ENCODE measurements around the gene BFSP1. TPM values are rescaled to one million over a fixed set of nuclear protein-coding genes. Genes with fewer than 3 reads are reported as not detected.

BFSP1 gene
- total RNA-seq, 1 donor from 2014 or later, result 0.80 TPM

DNA sequence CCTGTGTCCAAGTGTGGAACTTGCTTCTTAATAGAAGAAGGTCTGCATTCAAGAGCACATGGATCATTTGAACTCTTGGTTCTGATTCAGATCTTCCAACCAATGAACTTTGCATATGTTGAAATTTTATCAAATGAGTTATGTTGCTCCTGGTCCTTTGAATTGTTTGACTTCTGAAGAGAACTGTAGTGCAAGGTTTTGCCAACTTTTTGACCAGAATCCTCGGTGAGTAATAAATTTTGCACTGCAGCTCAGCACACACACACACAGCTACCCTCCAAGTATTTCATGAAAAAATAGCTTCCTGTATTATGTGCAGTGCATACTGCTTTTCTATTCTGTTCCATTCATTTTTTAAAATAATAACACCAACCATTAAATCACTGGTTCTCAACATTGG is 67.5 kb downstream of the BFSP1 start:
- peaks cover 17% of the 10 kb centered on the region for H3K4me1 Mint-ChIP-seq (ENCODE audit: low read depth)
- no peaks in the 10 kb centered on the region for H3K36me3 Mint-ChIP-seq (ENCODE audit: low read depth)
- no peak overlapping the region for H3K27ac Mint-ChIP-seq
- intact Hi-C loops (cut with micrococcal nuclease), result no loop called here
- H3K9me3 Mint-ChIP-seq, result peaks cover 13% of the 10 kb centered on the region
- H3K27me3 Mint-ChIP-seq (ENCODE audit: insufficient read depth), result peaks cover 12% of the 10 kb centered on the region
- H3K4me3 Mint-ChIP-seq, result no peak overlapping the region
- no peak for DNase-seq (ENCODE audit: low spot score)

DNA sequence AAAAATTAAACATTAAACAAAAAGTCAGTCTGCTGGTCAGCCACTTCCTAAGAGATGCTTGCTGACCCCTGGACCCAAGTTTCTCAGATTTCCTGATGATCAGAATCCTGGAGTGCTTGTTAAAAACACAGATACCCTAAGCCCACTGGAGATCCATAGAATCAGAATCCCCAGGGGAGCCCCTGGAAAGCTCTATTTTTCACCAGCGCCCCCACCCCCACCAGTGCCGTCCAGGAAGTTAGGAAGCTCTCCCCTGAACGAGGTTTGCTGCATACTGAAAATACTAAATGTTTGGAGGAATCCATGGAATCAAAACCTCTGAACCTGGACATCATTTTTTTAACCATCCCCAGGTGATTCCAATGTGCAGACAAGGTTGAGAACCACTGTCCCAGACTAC is 69.2 kb downstream of the BFSP1 start:
- peaks cover 17% of the 10 kb centered on the region for H3K4me1 Mint-ChIP-seq (ENCODE audit: low read depth)
- no peak for DNase-seq (ENCODE audit: low spot score)

DNA sequence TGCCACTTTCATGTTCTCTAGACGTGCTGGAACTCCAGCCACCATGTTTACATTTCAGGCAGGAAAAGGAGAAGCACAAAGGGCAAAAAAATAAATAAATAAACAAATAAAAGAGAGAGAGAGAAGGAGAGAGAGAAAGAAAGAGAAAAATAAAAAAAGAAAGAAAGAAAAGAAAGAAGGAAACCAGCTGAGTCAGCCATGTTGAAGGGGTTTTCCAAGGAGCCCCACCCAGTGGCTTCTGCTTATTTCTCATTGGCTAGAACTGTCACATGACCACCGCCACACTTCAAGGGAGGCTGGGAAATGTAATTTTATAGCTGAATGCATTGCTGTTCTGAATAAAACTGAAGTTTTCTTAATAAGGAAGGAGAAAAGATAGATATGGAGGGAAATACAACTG is 71.1 kb downstream of the BFSP1 start:
- H3K27ac Mint-ChIP-seq, result no peak overlapping the region
- peaks cover 17% of the 10 kb centered on the region for H3K4me1 Mint-ChIP-seq (ENCODE audit: low read depth)
- H3K27me3 Mint-ChIP-seq (ENCODE audit: insufficient read depth), result peaks cover 11% of the 10 kb centered on the region
- H3K9me3 Mint-ChIP-seq, result peaks cover 13% of the 10 kb centered on the region
- DNase-seq (ENCODE audit: low spot score), result no peak
- intact Hi-C loops (cut with micrococcal nuclease), result no loop called here
- H3K36me3 Mint-ChIP-seq (ENCODE audit: low read depth), result no peaks in the 10 kb centered on the region
- H3K4me3 Mint-ChIP-seq, result no peak overlapping the region

More for the DNA sequence above, 69.2 kb downstream of the BFSP1 start:
- Mint-ChIP-seq H3K4me3 (no peak overlapping the region), H3K27ac (no peak overlapping the region), H3K9me3 (peaks cover 13% of the 10 kb centered on the region), H3K36me3 (ENCODE audit: low read depth) (no peaks in the 10 kb centered on the region), H3K27me3 (ENCODE audit: insufficient read depth) (peaks cover 14% of the 10 kb centered on the region)
- intact Hi-C loops (cut with micrococcal nuclease), result no loop called here

DNA sequence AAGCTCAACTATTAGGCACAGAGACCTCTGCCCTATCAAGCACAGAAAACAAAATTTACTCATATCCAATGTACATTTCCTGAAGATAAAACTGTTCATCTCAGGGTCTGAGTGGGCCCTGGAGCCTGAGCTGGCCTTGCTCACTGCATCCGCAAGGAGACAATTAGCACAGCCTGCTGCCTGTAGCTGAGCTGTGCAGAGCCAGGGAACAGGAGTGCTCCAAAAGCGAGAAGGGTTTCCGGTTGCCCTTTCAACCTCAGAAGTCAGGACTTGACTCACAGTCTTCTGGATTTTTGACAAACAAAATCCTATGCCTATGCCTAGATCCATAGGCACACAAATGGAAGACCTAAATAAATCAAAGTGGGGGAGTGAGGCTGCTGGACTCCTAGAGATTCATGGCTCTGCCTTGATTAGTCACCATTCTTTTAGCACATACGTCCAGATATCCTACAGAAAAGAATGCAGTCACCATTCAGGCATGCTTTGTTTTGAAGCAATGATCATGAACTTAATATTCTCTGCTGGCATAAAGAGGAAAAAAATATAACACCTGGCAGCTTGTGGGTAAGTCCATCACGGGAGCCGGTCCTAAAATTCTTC is 73.5 kb downstream of the BFSP1 start:
- no peak for DNase-seq (ENCODE audit: low spot score)
- Mint-ChIP-seq H3K4me3 (no peak overlapping the region), H3K27ac (no peak overlapping the region), H3K36me3 (ENCODE audit: low read depth) (no peaks in the 10 kb centered on the region), H3K9me3 (peaks cover 13% of the 10 kb centered on the region), H3K27me3 (ENCODE audit: insufficient read depth) (peaks cover 8% of the 10 kb centered on the region), H3K4me1 (ENCODE audit: low read depth) (peaks cover 17% of the 10 kb centered on the region)
- intact Hi-C loops (cut with micrococcal nuclease), result no loop called here

DNA sequence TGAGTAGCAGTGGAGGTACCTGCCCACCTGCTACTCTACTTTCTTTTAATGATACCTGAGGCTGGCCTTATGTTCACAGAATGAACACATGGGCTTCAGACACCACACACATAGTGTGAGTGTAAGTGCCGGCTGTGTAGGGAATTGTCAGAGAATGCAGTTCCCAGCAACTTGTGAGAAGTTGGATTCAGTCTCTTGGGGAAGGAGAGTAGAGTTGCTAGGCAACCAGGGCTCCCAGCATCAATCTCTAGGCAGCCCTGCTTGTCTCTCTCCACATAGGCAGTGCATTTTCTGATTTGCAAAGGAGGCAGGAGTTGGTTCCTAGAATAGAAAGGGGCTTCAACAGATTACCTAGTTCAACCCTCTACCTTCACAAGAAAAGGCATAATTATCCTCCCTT is 74.1 kb downstream of the BFSP1 start:
- DNase-seq (ENCODE audit: low spot score), result no peak
- Mint-ChIP-seq H3K27me3 (ENCODE audit: insufficient read depth) (peaks cover 12% of the 10 kb centered on the region), H3K4me3 (no peak overlapping the region), H3K36me3 (ENCODE audit: low read depth) (no peaks in the 10 kb centered on the region), H3K27ac (no peak overlapping the region), H3K4me1 (ENCODE audit: low read depth) (peaks cover 17% of the 10 kb centered on the region), H3K9me3 (peaks cover 13% of the 10 kb centered on the region)
- intact Hi-C loops (cut with micrococcal nuclease), result no loop called here

DNA sequence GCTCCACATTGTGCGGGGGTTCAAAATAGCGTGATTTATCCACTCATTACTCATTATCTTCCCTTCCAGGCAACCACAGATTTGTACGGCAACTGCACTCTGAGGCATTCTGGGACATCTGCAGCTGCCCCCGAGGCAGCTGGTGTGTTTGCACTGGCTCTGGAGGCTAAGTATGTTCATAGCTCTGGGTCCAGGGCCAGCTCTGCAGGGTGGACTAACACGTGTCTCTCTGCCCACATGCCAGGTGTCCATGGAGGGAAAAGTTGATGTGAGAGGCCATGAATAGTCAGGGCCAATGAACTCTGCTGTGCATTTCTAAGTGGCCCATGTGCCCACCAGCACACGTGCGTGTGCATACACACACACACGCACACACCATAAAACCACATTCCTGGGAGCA is 74.9 kb downstream of the BFSP1 start:
- Mint-ChIP-seq H3K4me3 (no peak overlapping the region), H3K27me3 (ENCODE audit: insufficient read depth) (peaks cover 11% of the 10 kb centered on the region), H3K27ac (no peak overlapping the region), H3K36me3 (ENCODE audit: low read depth) (no peaks in the 10 kb centered on the region), H3K4me1 (ENCODE audit: low read depth) (peaks cover 17% of the 10 kb centered on the region), H3K9me3 (peaks cover 13% of the 10 kb centered on the region)
- DNase-seq (ENCODE audit: low spot score), result no peak
- intact Hi-C loops (cut with micrococcal nuclease), result no loop called here

DNA sequence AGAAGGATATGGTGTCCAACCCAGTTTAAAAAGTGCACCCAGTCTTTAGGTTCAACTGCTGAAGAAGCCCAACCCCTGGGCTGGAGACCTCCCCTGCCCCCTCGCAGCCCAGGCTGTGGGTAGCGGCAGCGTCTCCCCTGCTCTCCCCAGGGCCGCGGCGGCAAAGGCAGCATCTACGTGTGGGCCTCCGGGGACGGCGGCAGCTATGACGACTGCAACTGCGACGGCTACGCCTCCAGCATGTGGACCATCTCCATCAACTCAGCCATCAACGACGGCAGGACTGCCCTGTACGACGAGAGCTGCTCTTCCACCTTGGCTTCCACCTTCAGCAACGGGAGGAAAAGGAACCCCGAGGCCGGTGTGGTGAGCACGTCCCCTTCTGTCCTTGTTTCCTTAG is 77.6 kb downstream of the BFSP1 start:
- Mint-ChIP-seq H3K9me3 (no peaks in the 10 kb centered on the region), H3K36me3 (ENCODE audit: low read depth) (no peaks in the 10 kb centered on the region), H3K4me1 (ENCODE audit: low read depth) (no peaks in the 10 kb centered on the region), H3K4me3 (no peak overlapping the region), H3K27me3 (ENCODE audit: insufficient read depth) (peaks cover 12% of the 10 kb centered on the region), H3K27ac (no peak overlapping the region)
- intact Hi-C loops (cut with micrococcal nuclease), result no loop called here
- no peak for DNase-seq (ENCODE audit: low spot score)

DNA sequence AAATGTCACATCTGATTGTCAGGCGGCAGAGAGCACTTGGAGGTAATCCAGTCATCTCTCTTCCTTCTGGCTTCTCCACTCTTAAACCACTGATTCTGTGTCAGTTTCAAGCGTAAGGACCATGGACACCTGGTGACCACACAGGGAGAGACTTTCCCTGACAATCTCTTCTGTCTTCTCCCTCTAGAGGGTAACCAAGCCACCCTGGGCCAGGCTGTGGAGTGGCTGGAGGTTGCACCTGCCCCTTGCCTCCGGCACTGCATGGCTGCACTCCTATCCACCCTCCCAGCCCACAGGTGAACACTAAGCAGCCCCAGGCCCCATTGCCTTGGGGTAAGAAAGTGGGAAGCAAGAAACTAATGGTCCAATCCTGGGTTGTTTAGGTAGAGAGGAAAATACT is 78.7 kb downstream of the BFSP1 start:
- H3K9me3 Mint-ChIP-seq, result no peaks in the 10 kb centered on the region
- no peak overlapping the region for H3K27ac Mint-ChIP-seq
- no peaks in the 10 kb centered on the region for H3K4me1 Mint-ChIP-seq (ENCODE audit: low read depth)
- intact Hi-C loops (cut with micrococcal nuclease), result no loop called here
- DNase-seq (ENCODE audit: low spot score), result no peak
- no peak overlapping the region for H3K4me3 Mint-ChIP-seq
- peaks cover 12% of the 10 kb centered on the region for H3K27me3 Mint-ChIP-seq (ENCODE audit: insufficient read depth)
- no peaks in the 10 kb centered on the region for H3K36me3 Mint-ChIP-seq (ENCODE audit: low read depth)

DNA sequence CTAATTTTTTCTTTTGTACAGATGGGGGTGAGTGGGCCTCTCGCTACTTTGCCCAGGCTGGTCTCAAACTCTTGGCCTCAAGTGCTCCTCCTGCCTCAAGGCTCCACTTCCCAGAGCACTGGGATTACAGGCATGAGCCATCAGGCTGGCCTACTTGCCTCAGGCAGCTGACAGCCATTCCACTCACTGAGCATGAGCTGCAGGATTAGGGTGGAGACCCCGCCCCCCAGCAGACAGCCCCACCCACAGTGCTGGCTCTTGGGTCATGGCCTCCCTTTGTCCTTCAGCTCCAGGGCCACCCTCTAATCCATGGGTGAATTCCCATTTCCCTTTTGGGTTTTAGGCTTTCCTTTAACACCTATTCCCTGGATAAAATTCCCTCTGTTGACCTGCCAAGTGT is 82.1 kb downstream of the BFSP1 start:
- Mint-ChIP-seq H3K4me1 (ENCODE audit: low read depth) (no peaks in the 10 kb centered on the region), H3K36me3 (ENCODE audit: low read depth) (no peaks in the 10 kb centered on the region), H3K9me3 (no peaks in the 10 kb centered on the region), H3K27ac (no peak overlapping the region), H3K27me3 (ENCODE audit: insufficient read depth) (peaks cover 12% of the 10 kb centered on the region), H3K4me3 (no peak overlapping the region)
- intact Hi-C loops (cut with micrococcal nuclease), result no loop called here
- no peak for DNase-seq (ENCODE audit: low spot score)

DNA sequence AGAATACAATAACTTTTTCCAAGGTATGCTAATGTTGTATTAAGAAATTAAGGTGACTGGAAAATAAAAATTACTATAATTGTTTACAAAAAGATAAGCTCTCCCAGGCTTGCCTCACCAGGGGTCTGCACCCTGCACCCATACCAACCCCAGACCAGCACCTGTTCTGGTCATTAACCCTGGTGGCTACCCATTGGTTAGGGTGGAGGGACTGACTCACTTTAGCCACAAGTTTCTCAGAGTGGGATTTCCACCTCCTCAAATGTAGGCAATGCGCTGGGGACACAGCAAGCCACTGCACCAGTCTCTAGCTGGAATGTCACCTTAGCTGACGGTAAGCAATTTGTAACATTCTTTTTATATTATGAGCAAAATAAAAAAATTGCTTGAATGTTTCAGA is 83.1 kb downstream of the BFSP1 start:
- no peak overlapping the region for H3K4me3 Mint-ChIP-seq
- H3K27me3 Mint-ChIP-seq (ENCODE audit: insufficient read depth), result peaks cover 14% of the 10 kb centered on the region
- no peaks in the 10 kb centered on the region for H3K36me3 Mint-ChIP-seq (ENCODE audit: low read depth)
- intact Hi-C loops (cut with micrococcal nuclease), result no loop called here
- H3K4me1 Mint-ChIP-seq (ENCODE audit: low read depth), result no peaks in the 10 kb centered on the region
- H3K9me3 Mint-ChIP-seq, result no peaks in the 10 kb centered on the region
- DNase-seq (ENCODE audit: low spot score), result no peak
- H3K27ac Mint-ChIP-seq, result no peak overlapping the region

DNA sequence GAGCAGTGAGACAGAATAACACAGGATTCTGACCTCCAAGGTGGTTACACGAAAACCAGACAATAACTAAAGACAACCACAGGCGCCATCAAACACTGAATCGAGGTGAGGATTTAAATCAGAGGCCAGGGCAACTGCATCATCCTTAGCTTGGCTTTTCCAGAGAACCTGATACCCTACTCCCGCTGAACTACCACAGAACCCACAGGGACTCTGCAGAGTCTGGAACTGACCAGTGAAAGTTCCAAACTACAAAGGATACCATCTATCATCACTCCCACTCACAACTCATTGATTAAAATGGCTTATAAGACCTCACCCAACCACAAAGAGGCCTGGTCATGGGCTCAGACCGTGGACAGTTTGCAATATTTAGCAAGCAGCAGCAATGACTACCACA is 85.0 kb downstream of the BFSP1 start:
- Mint-ChIP-seq H3K27me3 (ENCODE audit: insufficient read depth) (peaks cover 7% of the 10 kb centered on the region), H3K4me3 (no peak overlapping the region), H3K36me3 (ENCODE audit: low read depth) (no peaks in the 10 kb centered on the region), H3K27ac (no peak overlapping the region), H3K9me3 (no peaks in the 10 kb centered on the region), H3K4me1 (ENCODE audit: low read depth) (no peaks in the 10 kb centered on the region)
- intact Hi-C loops (cut with micrococcal nuclease), result no loop called here
- no peak for DNase-seq (ENCODE audit: low spot score)

DNA sequence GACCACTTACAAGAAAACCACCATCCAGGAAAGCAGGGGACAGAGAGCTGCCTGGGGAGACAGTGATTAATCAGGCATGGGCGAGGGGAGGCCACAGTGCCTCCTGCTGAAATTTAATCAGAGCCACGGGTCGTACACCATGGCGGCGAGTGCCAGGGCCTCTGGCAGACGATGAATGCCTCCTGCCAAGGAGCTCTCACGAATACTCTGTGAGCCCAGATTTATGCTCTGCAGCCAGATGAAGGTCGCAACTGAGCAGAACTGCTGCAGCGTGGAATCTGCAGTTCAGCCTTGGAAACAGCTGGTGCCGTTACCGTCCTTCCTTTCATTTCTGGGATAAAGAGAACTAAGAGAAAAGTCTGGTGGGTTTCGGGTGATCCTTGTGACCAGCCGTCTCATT is 85.6 kb downstream of the BFSP1 start:
- Mint-ChIP-seq H3K4me1 (ENCODE audit: low read depth) (no peaks in the 10 kb centered on the region), H3K27me3 (ENCODE audit: insufficient read depth) (peaks cover 7% of the 10 kb centered on the region), H3K36me3 (ENCODE audit: low read depth) (no peaks in the 10 kb centered on the region), H3K27ac (no peak overlapping the region), H3K9me3 (no peaks in the 10 kb centered on the region), H3K4me3 (no peak overlapping the region)
- intact Hi-C loops (cut with micrococcal nuclease), result no loop called here
- DNase-seq (ENCODE audit: low spot score), result no peak

DNA sequence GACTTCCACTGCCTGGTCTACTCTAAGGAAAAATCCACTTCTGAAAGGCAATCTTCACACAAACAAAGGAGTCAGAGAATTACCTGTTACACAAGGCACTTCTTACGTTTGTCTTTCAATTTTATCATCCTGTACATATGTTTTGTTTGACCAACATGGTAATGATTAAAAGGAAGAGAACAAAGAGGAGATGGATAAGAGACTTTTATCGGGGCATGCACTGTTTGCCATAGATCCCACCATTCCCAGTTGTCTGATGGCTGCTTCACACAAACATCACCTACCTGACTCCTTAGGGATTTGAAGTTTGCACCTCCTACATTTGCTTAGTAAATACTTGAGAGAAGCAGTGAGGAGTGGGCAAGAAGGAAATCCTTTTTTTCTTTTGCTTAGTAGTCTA is 87.1 kb downstream of the BFSP1 start:
- H3K27me3 Mint-ChIP-seq (ENCODE audit: insufficient read depth), result peaks cover 7% of the 10 kb centered on the region
- no peak overlapping the region for H3K4me3 Mint-ChIP-seq
- no peaks in the 10 kb centered on the region for H3K4me1 Mint-ChIP-seq (ENCODE audit: low read depth)
- intact Hi-C loops (cut with micrococcal nuclease), result no loop called here
- H3K27ac Mint-ChIP-seq, result no peak overlapping the region
- no peak for DNase-seq (ENCODE audit: low spot score)
- no peaks in the 10 kb centered on the region for H3K9me3 Mint-ChIP-seq
- no peaks in the 10 kb centered on the region for H3K36me3 Mint-ChIP-seq (ENCODE audit: low read depth)

Data from activated T-helper 1 cell treated with anti-CD3 and anti-CD28 coated beads, Interleukin-12 subunit alpha, Interleukin-12 subunit beta, Interleukin-2, Interleukin-4 antibody, amounts not matched to agents 30 ng/mL and 10 ng/mL and 1 ng/mL, durations not matched to agents 14 hours and 24 hours and 36 hours (primary cell).